Heart left ventricle (tissue), 16 donors: ENCODE data around the gene FAM163A. TPM values are rescaled to one million over a fixed set of nuclear protein-coding genes. Genes with fewer than 3 reads are reported as not detected.

Source experiments
- ATAC-seq, 4 donors: fragments of 200-7000 bp; cut with Tn5 transposase; one replicate each; pipeline ENCODE4 v1.9.1; 2020 to 2022; ENCODE audit warnings: moderate library complexity in 4 of 4, mild to moderate bottlenecking in 3 of 4, moderate number of reproducible peaks in 1 of 4
- DNase-seq, 5 donors: peaks; one replicate each; pipeline ENCODE4 v3.0.0-alpha.2; 2020
- H3K27ac ChIP-seq, 12 donors: fragments of 200-600 bp; sonication (generic) in 4 of 12; one replicate each; pipeline versions ENCODE4 v1.5.0 to v1.8.0; 2016 to 2022; ENCODE audit warnings: mild to moderate bottlenecking in 2 of 12
- H3K27me3 ChIP-seq, 9 donors: fragments of 200-600 bp; sonication (generic) in 2 of 9; one replicate each; pipeline versions ENCODE4 v1.5.1 to v1.8.0; 2016 to 2022; ENCODE audit warnings: mild to moderate bottlenecking in 3 of 9
- H3K36me3 ChIP-seq, 9 donors: fragments of 200-600 bp; sonication (generic) in 2 of 9; one replicate each; pipeline versions ENCODE4 v1.5.0 to v1.8.0; 2018 to 2022; ENCODE audit warnings: mild to moderate bottlenecking in 2 of 9
- H3K4me1 ChIP-seq, 12 donors: fragments of 200-600 bp; sonication (generic) in 4 of 12; one replicate each; pipeline versions ENCODE4 v1.5.0 to v1.8.0; 2016 to 2022; ENCODE audit warnings: mild to moderate bottlenecking in 3 of 12
- H3K4me3 ChIP-seq, 12 donors: fragments of 200-600 bp; sonication (generic) in 4 of 12; one replicate each; pipeline versions ENCODE4 v1.5.0 to v1.8.0; 2017 to 2022; ENCODE audit warnings: mild to moderate bottlenecking in 9 of 12, moderate library complexity in 4 of 12
- H3K9me3 ChIP-seq, 12 donors: fragments of 200-600 bp; sonication (generic) in 4 of 12; one replicate each; pipeline versions ENCODE4 v1.5.0 to v1.8.0; 2016 to 2022; ENCODE audit warnings: mild to moderate bottlenecking in 1 of 12
- POLR2A ChIP-seq, 2 donors: fragments of 450-650 bp; IDR thresholded peaks; one replicate each; pipeline ENCODE4 v1.6.1; 2017; ENCODE audit warnings: antibody characterized with exemption in 2 of 2, mild to moderate bottlenecking in 2 of 2, moderate library complexity in 2 of 2
- WGBS, 4 donors: extraction: QIAGEN DNeasy Blood & Tissue Kit in 2 of 4; methylation state at CpG; one replicate each; pipeline versions ENCODE4 v1.1.5 to v1.1.7; 2013 to 2018; 5-methylcytosine and 5-hydroxymethylcytosine counted together
- intact Hi-C, 10 donors: fragments of 100-400 bp; cut with DNase I; formaldehyde crosslinking; loops; one replicate each; pipeline versions ENCODE4 v1.11.1 to v1.14.2; 2022
- polyA plus RNA-seq, 2 donors: library from polyadenylated mRNA; stranded (reverse); fragments of 200-250 nt; gene quantifications; one replicate each; pipeline ENCODE4 v1.2.3, GENCODE V29; 2013
- total RNA-seq, 9 donors: library from RNA; depleted of rRNA in 2 of 9; stranded (reverse); fragments of >200 nt in 2 of 9; fragmentation: NEBNext Ultra II Directional in 3 of 9; extraction: Animal tissue kit (Norgen Biotek cat#: 25700) in 3 of 9; gene quantifications; one replicate each; pipeline versions ENCODE4 v1.1.0 to v1.2.4, GENCODE V29; 2016 to 2023
- TF ChIP-seq, protein P1 (sequence below), 12 donors: fragments of 200-600 bp; sonication (generic) in 4 of 12; IDR thresholded peaks; one replicate each; pipeline versions ENCODE4 v1.5.0 to v1.8.0; 2018 to 2022; ENCODE audit warnings: antibody characterized with exemption in 12 of 12, mild to moderate bottlenecking in 5 of 12
- donor health status: ischemic (EF 13 %, LVEDD 7.1; RV severe dilation, severe dysfunction).
- donor health status: healthy with polysubstance abuse.
- donor health status: DM: no; HTN: yes; CAD: no.
- donor health status: DM: no; HTN: no; CAD: no.
- donor health status: ischemic (EF 25% LVEDD 6.9; RV normal size, moderate dysfunction).
- donor health status: ischemic (EF 25% LVEDD 5.7; RV mildly dilated, moderate dysfunction).
- donor health status: healthy.
- donor health status: DM: yes; HTN: yes; CAD: no.
- donor health status: ischemic (EF 35%, LVEDD 5.7; RV mildly dilated, moderate dysfunction).
- donor health status: nonischemic (EF 11% LVEDD 7.7; RV severe dilation, severe dysfunction).
- donor health status: DM: yes; HTN: yes; CAD: no.
- donor health status: PGD.
- donor health status: ischemic (EF 29% LVEDD 5.4; RV normal size, mild dysfunction).
- donor health status: nonischemic (EF 23%, LVEDD 6.1; RV moderate dilation, normal function).

The FAM163A gene
- total and polyA plus RNA-seq, 11 donors: 0.04 to 0.28 (median 0.16) TPM; not detected in 1

DNA sequence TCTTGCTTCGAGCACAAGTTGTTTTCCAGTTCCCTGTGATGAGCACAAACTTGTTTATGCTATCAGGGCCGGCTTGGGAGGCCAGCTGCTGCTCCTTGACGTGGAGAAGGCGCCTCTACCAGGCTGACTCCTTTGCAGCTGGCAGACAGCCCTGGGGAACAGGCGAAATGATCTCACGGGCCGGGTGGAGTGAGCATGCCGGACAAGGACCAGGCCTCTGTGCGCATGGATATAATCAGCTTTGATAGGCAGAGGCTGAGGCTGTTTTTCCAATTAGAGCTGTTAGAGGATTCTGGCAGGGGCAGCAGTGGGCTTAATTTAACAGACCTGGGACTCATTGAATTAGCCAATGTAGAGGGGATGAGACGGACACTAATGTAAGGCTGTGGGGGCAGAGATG is 38.9 kb downstream of the FAM163A start:
- peaks cover 0 to 16% (median 7%) of the 10 kb centered on the region in 12 donors for H3K4me1 ChIP-seq
- H3K27me3 ChIP-seq: no peaks in the 10 kb centered on the region
- TF ChIP-seq POLR2A (IDR thresholded peaks at IDR 0.05): no peak
- H3K36me3 ChIP-seq: no peaks in the 10 kb centered on the region
- H3K27ac ChIP-seq: peak overlapping the region in 1 of 12 donors; percentile 76
- no peaks in the 10 kb centered on the region for H3K9me3 ChIP-seq
- peak; percentile 44 to 94 (median 86) for ATAC-seq
- intact Hi-C loops: no loop called here
- 34 to 53% (median 41%) methylated on average over 10 of the region's 10 CpGs for WGBS, 4 donors
- H3K4me3 ChIP-seq: no peak overlapping the region
- peak; percentile 50 to 83 (median 82) for DNase-seq

DNA sequence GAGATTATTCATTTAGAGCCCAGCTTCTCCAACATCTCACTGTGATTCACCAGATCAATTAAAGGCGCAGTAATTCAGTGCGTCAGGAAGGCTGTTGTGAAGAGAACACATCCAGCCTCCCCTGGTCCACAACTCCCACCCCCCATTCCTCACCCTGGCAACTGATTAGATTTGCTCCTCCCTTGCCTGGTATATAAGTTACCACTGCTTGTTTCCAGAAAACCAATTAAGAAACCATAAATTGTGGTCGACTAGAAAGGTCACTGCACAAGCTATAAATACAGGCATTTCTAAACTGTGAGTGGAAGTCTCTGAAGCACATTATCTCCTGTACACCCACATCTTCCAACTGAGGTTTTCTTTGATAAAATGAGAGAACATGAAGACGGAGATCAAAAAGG is 41.9 kb downstream of the FAM163A start:
- H3K27me3 ChIP-seq: peaks cover 0 to 5% (median 0%) of the 10 kb centered on the region in 9 donors
- ATAC-seq (no peak), DNase-seq (no peak)
- no peak for TF ChIP-seq POLR2A (IDR thresholded peaks at IDR 0.05)
- TF ChIP-seq, protein P1, sequence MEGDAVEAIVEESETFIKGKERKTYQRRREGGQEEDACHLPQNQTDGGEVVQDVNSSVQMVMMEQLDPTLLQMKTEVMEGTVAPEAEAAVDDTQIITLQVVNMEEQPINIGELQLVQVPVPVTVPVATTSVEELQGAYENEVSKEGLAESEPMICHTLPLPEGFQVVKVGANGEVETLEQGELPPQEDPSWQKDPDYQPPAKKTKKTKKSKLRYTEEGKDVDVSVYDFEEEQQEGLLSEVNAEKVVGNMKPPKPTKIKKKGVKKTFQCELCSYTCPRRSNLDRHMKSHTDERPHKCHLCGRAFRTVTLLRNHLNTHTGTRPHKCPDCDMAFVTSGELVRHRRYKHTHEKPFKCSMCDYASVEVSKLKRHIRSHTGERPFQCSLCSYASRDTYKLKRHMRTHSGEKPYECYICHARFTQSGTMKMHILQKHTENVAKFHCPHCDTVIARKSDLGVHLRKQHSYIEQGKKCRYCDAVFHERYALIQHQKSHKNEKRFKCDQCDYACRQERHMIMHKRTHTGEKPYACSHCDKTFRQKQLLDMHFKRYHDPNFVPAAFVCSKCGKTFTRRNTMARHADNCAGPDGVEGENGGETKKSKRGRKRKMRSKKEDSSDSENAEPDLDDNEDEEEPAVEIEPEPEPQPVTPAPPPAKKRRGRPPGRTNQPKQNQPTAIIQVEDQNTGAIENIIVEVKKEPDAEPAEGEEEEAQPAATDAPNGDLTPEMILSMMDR (IDR thresholded peaks at IDR 0.05): no peak
- H3K9me3 ChIP-seq: no peaks in the 10 kb centered on the region
- no peak overlapping the region for H3K4me3 ChIP-seq
- H3K4me1 ChIP-seq: peaks cover 0 to 11% (median 2%) of the 10 kb centered on the region in 12 donors
- no peaks in the 10 kb centered on the region for H3K36me3 ChIP-seq
- WGBS, 4 donors: 76 to 91% (median 79%) methylated on average over 4 of the region's 4 CpGs
- H3K27ac ChIP-seq: no peak overlapping the region
- intact Hi-C loops: no loop called here

DNA sequence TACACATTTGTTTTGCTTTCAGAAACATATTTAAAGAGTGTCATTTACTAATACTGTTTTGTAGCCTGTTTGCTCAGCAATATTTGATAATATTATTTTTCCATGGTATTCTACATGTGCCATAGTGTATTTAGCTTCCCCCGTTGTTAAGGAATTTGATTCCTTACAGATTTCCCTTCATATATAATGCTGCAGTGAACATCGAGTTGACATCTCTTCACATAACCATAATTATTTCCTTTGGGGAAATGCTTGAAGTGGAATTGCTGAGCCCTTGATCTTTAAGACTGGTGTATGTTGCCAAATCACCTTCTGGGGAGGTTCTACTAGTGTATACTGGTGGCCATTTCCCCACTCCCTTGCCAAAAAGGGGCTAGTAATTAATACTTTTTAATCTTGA is 42.6 kb downstream of the FAM163A start:
- peaks cover 0 to 8% (median 0%) of the 10 kb centered on the region in 12 donors for H3K4me1 ChIP-seq
- H3K27ac ChIP-seq: no peak overlapping the region
- H3K9me3 ChIP-seq: no peaks in the 10 kb centered on the region
- no peak overlapping the region for H3K4me3 ChIP-seq
- WGBS, 4 donors: 73 to 77% (median 75%) methylated on average over 2 of the region's 2 CpGs
- TF ChIP-seq, protein P1 (IDR thresholded peaks at IDR 0.05): no peak
- no peak for TF ChIP-seq POLR2A (IDR thresholded peaks at IDR 0.05)
- DNase-seq (no peak), ATAC-seq (no peak)
- H3K36me3 ChIP-seq: no peaks in the 10 kb centered on the region
- H3K27me3 ChIP-seq: peaks cover 0 to 5% (median 0%) of the 10 kb centered on the region in 9 donors
- intact Hi-C loops: no loop called here

DNA sequence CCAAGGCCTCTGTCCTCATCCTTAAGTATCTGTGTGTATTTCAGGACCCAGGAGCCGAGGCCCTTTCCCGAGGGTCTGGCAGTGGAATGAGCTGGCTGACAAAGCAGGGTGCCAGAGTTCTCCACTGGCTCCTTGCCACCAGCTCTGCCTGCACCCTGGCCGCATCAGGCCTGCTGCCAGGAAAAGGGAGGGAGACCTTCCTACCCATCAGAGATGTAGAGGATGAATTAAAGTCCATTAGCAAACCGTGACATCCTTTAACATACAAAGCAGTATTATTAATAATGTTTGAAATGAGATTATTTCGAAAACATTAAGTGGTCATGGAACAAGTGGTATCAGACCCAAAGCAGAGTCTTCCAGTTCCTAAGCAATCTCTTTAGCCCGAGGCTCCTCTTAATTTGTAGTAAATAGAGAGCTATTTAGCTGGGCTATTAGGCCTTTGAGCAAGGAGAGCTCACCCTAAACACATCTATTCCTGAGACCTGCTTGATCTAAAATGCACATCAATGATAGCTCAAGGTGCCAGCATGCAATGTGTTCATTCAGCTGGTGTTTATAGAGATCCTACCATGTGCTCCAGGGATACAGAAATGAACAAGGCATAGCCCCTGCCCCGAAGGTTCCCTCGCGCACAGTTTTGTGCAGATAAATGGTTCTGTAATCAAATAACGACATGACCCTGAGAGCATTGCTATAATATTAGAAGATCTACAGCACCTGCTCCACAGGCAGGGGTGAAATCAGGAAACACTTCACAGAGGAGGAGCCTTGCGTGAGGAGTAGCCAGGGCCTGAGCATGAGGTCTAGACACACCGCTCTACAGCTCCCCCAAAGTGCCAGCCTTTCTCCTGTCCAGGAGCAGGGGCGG is 44.0 kb downstream of the FAM163A start:
- no peak for TF ChIP-seq POLR2A (IDR thresholded peaks at IDR 0.05)
- TF ChIP-seq, protein P1 (IDR thresholded peaks at IDR 0.05): no peak
- Histone ChIP-seq H3K27me3 (peaks cover 0 to 5% (median 0%) of the 10 kb centered on the region in 9 donors), H3K36me3 (no peaks in the 10 kb centered on the region), H3K4me1 (peaks cover 0 to 8% (median 0%) of the 10 kb centered on the region in 12 donors), H3K27ac (peak overlapping the region in 1 of 12 donors; percentile 9), H3K9me3 (no peaks in the 10 kb centered on the region), H3K4me3 (no peak overlapping the region)
- ATAC-seq: peak in 3 of 4 donors; percentile 40 to 55 (median 53)
- 61 to 78% (median 74%) methylated on average over 10 to 13 of the region's 13 CpGs for WGBS, 4 donors
- peak in 4 of 5 donors; percentile 46 to 75 (median 54) for DNase-seq
- intact Hi-C loops: no loop called here
